AG04450 (cell line): Measurements from ENCODE around the gene TRIM42. TPM values are rescaled to one million over a fixed set of nuclear protein-coding genes. Genes with fewer than 3 reads are reported as not detected.

Source experiments
- CTCF ChIA-PET: fragments of 300-600, 350-600 bp; formaldehyde crosslinking; extraction: SDS; loops from one replicate; lab custom pipeline; 2022; ENCODE audit warnings: antibody characterized with exemption, inconsistent platforms; lab: Charles Lee
- POLR2A ChIA-PET: fragments of 350-600 bp; formaldehyde crosslinking; extraction: SDS; loops from one replicate; lab custom pipeline; 2021; ENCODE audit warnings: antibody characterized with exemption, inconsistent platforms; lab: Yijun Ruan, JAX
- DNase-seq: peaks from one replicate; pipeline ENCODE4 v3.0.0-alpha.2; 2011; ENCODE audit warnings: low read depth, low spot score
- H3K27ac ChIP-seq: one replicate; pipeline ENCODE4 v1.5.1; 2012; ENCODE audit warnings: low read depth, low read length, control low read depth
- H3K27me3 ChIP-seq: one replicate; pipeline ENCODE4 v1.6.0; 2012; ENCODE audit warnings: low read length; ENCODE audit not compliant: control insufficient read depth, insufficient read depth
- H3K4me3 ChIP-seq: 2 replicates; pipeline ENCODE4 v1.5.1; 2011; ENCODE audit warnings: mild to moderate bottlenecking, low read depth, low read length, control low read depth
- H3K9me3 ChIP-seq: 2 replicates; pipeline ENCODE4 v1.5.1; 2012; ENCODE audit warnings: low read length; ENCODE audit not compliant: control insufficient read depth, insufficient read depth
- CTCF ChIP-seq: IDR thresholded peaks from 2 replicates; pipeline ENCODE4 v1.5.1; 2011; ENCODE audit warnings: low read depth, low read length, control low read depth, inconsistent platforms
- polyA plus RNA-seq: library from polyadenylated mRNA; depleted of rRNA; stranded (reverse); fragments of >200 nt; gene quantifications from 2 replicates; pipeline ENCODE4 v1.2.3, GENCODE V29; 2011

The TRIM42 gene
- polyA plus RNA-seq, 1 experiment = not detected

DNA sequence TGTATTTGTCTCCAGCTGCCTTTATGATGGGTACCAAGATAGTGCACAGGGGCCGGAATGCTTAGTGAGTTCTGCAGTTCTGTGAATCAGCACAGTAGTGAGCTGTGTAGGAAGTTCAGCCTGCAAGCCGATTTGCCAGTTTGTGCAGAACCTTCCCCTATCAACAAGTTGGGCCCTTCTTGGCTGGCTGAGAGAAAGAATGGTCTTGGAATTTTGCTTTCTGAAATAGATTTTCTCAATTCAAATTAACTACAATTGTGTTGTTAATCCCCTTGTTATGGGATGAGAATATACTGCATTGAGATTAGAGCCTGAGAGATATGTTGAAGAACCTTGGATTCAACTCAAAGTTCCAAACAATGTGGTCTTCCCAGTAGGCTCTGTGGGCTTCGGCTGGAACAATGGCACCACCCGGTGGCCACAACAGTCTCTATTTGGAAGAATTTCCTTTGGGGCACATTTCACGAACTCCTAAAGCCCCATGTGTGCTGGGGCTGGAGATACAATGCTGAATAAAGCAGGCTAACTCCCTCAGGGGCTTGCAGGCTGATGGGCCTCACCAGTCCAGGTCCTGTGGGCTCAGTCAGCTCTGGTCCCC is 59.1 kb downstream of the TRIM42 start:
- ChIA-PET CTCF (interaction anchor here (0.5 to 0.6 kb wide), 2 partner anchors 649 to 799 kb away, joined by 3 read pairs; no protein-coding TSS in a partner anchor), POLR2A (no interaction called here)
- no peak overlapping the region for H3K4me3 ChIP-seq
- no peaks in the 10 kb centered on the region for H3K27me3 ChIP-seq
- no peaks in the 10 kb centered on the region for H3K9me3 ChIP-seq
- no peak for DNase-seq
- H3K27ac ChIP-seq = no peak overlapping the region
- 0 out of 2 replicates have a peak, but pooled peaks have one; percentile 13 for TF ChIP-seq CTCF

DNA sequence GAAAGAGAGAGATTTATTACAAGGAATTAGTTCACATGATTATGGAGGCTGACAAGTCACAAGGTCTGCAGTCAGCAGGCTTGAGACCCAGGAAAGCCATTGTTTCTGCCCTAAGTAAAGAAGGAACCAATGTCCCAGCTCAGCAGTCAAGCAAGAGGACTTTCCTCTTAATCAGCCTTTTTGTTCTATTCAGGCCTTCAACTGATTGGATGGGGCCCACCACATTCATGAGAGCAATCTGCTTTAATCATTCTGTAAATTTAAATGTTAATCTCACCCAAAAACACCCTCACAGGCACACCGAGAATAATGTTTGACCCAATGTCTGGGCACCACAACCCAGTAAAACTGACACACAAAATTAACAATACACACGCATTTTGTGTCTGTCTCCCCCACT is 64.3 kb downstream of the TRIM42 start:
- Histone ChIP-seq H3K4me3 (no peak overlapping the region), H3K27ac (no peak overlapping the region), H3K9me3 (no peaks in the 10 kb centered on the region), H3K27me3 (no peaks in the 10 kb centered on the region)
- POLR2A ChIA-PET = no interaction called here
- DNase-seq = no peak
- CTCF ChIA-PET = no interaction called here
- no peak for TF ChIP-seq CTCF

GRCh38 chr3:140748171-140748570 is 70.3 kb downstream of the TRIM42 start:
- H3K4me3 ChIP-seq = no peak overlapping the region
- H3K27me3 ChIP-seq = no peaks in the 10 kb centered on the region
- ChIA-PET POLR2A (no interaction called here), CTCF (no interaction called here)
- no peak for DNase-seq
- H3K27ac ChIP-seq = no peak overlapping the region
- no peaks in the 10 kb centered on the region for H3K9me3 ChIP-seq
- TF ChIP-seq CTCF = no peak

DNA sequence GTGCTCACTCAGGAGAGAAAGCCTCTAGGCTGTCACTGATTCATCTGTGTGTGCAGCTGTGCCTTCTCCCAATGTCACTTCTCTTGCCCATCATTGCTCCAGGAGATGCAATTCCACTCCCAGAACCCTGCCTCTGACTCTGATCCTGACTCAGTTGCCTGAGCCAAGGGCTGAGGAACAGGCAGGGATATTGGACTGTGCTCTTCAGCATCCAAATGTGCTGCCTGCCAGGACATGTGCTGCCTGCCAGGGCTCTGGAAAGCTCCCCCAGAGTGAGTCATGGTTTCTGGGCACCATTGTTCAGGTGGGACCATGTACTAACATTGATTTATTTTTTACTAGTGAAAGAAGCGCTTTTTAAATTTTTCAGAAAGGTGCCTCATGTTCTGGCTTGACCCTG is 71.0 kb downstream of the TRIM42 start:
- CTCF ChIA-PET = no interaction called here
- no peak overlapping the region for H3K27ac ChIP-seq
- H3K27me3 ChIP-seq = no peaks in the 10 kb centered on the region
- no peak for TF ChIP-seq CTCF
- DNase-seq = no peak
- H3K4me3 ChIP-seq = no peak overlapping the region
- no peaks in the 10 kb centered on the region for H3K9me3 ChIP-seq
- POLR2A ChIA-PET = no interaction called here
